Vagina (tissue), 2 donors: ENCODE data around the gene CELA3A. TPM values are rescaled to one million over a fixed set of nuclear protein-coding genes. Genes with fewer than 3 reads are reported as not detected.
"Not testable (repeated sequence)": the region's sequence is repeated elsewhere in the genome, so short reads cannot be mapped to it uniquely, and the experiment has no call there.

Experiments used
- DNase-seq, 2 donors: peaks; one replicate each; pipeline ENCODE4 v3.0.0-alpha.2; 2017; ENCODE audit errors: extremely low spot score in 2 of 2
- H3K27ac ChIP-seq: fragments of 200-600 bp; sonication (generic); one replicate; pipeline ENCODE4 v1.5.1; 2019
- H3K27me3 ChIP-seq: fragments of 200-600 bp; sonication (generic); one replicate; pipeline ENCODE4 v1.5.1; 2019
- H3K36me3 ChIP-seq, 2 donors: fragments of 200-600 bp; sonication (generic); one replicate each; pipeline ENCODE4 v1.5.1; 2017 to 2019
- H3K4me1 ChIP-seq: fragments of 200-600 bp; sonication (generic); one replicate; pipeline ENCODE4 v1.5.1; 2019
- H3K4me3 ChIP-seq, 2 donors: fragments of 200-600 bp; sonication (generic); 1 replicate in 1 of 2; 2 replicates in 1 of 2; pipeline ENCODE4 v1.5.1; 2016 to 2019
- H3K9me3 ChIP-seq: fragments of 200-600 bp; sonication (generic); one replicate; pipeline ENCODE4 v1.5.1; 2019
- intact Hi-C: fragments of 100-400 bp; cut with DNase I; formaldehyde crosslinking; loops from one replicate; pipeline ENCODE4 v1.15.1; 2023
- total RNA-seq: library from RNA; depleted of rRNA; stranded (reverse); fragments of >200 nt; gene quantifications from one replicate; pipeline ENCODE4 v1.2.3, GENCODE V29; 2016

CELA3A gene
- total RNA-seq, 1 donor from 2014 or later: not detected

DNA sequence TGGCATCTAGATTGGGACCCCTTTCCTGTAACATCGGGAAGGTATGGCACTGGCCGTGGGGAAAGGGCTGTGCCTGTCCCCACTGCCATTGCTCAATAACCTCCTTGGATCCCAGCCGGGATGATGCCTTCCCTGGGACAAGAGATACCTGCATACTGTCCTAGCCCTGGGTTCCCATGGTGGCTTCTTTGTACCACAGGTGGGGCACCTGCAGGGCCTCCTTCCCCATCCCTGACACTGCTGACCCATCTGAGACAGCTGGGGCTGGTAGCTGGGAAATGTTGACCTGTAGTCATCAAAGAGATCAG, 4.8 kb upstream of the CELA3A start:
- H3K9me3 ChIP-seq, intact Hi-C loops, H3K27ac ChIP-seq, H3K27me3 ChIP-seq, H3K36me3 ChIP-seq, H3K4me3 ChIP-seq, H3K4me1 ChIP-seq, DNase-seq: not testable (repeated sequence)

DNA sequence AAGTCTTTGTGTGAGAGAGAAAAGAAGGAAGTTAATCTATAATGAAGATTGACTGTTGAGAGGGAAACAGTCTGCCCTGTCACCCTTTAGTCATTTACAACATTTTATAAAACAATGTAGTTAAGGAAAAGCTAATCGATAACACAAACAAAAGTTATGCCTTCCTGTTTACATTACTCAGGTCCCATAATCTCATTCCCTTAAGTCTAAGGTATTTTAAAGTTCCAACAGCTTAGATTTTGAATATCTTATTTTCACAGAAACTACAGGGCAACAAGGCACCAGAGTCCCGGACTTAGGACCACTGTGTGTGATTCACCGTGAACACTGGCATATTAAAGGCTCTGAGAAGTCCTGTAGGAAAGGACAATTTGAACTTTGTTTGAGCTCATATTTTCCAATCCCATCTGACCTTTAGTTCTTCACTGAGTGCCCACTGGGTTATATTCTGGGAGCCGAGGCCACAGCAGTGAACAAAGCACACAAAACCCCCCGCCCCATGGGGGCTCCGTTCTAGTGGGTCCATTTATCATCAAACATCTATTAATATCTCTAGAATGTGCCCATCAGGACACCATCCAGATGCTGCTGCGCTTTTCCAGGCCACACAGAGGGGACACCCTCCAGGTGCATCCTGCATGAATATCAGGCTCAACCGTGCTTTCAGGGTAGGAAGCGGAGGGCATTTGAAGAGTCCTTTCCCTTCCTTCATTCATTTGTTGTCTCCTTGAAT, 3.4 kb upstream of the CELA3A start:
- intact Hi-C loops, H3K27ac ChIP-seq, H3K27me3 ChIP-seq, H3K9me3 ChIP-seq, H3K4me3 ChIP-seq, H3K36me3 ChIP-seq, H3K4me1 ChIP-seq, DNase-seq: not testable (repeated sequence)

DNA sequence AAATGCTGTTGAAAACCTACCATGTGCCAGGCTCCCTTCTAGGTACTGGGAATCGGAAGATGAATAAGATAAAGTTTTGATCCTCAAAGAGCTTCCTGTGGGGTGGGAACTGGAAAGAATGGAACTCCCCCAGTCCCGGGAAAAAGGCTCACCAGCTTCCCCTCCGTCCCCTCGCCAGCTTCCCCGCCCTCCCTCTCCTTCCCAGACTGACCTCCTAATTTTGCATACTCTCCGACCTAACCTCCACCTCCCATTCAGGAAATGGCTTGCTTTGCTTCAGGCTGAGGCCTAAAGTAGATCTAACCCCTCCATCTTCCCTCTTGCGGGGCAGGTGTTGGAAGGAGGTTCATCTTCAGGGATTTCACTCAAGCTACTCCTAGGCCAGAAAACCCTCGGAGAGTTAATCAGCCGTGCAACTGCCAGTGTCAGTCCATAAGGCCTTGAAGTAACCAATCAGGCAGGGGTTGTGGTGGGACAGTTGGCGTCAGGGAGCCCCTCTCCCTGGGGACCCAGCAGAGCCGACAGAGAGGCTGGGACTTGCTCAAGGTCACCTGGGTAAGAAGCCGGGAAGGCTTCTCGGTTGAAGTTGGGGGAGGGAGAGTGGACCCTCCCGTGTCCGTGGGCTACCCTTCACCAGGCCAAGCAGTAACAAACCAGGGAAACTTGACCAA, 2.7 kb upstream of the CELA3A start:
- H3K27ac ChIP-seq, intact Hi-C loops, H3K27me3 ChIP-seq, H3K4me3 ChIP-seq, H3K9me3 ChIP-seq, H3K4me1 ChIP-seq, H3K36me3 ChIP-seq, DNase-seq: not testable (repeated sequence)

DNA sequence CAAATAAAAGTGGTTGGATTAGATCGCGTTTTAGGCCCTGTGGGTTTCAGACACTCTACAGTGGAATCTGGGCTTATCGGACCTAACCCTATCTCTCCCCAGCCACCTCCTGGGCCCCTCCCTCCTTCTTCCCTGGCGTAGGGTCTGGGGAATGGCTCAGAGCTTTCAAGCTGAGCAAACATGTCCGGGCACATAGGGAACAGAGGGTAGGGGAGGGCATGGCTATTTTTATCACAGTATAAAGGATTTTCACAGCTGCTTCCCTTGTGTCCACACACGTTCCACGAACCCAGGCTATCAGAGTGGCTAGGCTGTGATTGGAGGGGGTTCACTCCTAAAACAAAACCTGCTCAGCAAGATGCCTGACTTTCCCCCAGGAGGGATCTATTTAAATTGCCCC, 1.8 kb upstream of the CELA3A start:
- H3K27me3 ChIP-seq, H3K9me3 ChIP-seq, H3K4me3 ChIP-seq, intact Hi-C loops, DNase-seq, H3K27ac ChIP-seq, H3K4me1 ChIP-seq, H3K36me3 ChIP-seq: not testable (repeated sequence)

DNA sequence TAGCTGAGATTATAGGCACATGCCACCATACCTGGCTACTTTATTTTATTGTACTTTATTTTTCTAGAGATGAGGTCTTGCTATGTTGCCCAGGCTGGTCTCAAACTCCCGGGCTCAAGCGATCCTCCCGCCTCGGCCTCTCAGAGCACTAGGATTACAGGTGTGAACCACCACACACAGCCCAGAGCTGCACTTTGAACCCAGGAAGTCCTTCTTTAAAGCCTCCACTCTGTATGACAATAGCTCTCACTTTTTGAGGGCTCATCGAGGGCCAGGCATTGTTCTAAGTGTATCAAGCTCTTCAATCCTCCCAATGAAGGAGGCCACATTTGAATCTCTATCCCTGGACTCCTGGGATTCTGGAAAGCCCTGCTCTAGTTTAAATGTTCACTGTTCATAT, 1.0 kb downstream of the CELA3A start:
- H3K4me1 ChIP-seq, H3K36me3 ChIP-seq, H3K4me3 ChIP-seq, DNase-seq, H3K27ac ChIP-seq, H3K9me3 ChIP-seq, intact Hi-C loops, H3K27me3 ChIP-seq: not testable (repeated sequence)

DNA sequence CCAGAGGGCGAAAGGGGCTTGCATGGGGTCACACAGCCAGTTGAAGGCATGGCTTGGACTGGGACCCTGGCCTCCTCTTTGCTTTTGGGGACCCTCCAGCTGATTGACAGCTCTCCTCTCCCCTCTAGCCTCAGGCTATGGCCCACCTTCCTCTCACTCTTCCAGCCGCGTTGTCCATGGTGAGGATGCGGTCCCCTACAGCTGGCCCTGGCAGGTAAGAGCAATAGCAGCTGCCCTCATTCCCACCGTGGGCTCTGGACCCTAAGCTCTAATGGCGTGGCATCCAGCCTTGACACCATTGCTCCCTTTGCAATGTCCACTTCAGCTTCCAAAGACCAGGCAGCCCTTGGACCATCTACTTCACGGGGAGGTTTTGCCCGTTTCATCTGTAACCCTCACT, 1.4 kb downstream of the CELA3A start:
- intact Hi-C loops: not testable (repeated sequence)

DNA sequence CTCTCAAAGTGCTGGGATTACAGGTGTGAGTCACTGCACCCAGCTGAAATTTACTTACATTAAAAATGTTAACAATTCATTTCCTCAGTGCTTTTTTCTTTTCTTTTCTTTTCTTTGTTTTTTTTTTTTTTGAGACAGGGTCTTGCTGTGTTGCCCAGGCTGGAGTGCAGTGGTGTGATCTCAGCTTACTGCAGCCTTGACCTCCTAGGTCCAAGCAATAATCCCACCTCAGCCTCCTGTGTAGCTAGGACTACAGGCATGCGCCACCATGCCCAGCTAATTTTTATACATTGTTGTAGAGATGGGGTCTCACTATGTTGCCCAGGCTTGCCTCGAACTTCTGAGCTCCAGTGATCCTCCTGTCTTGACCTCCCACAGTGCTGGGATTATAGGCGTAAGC, 2.5 kb downstream of the CELA3A start:
- intact Hi-C loops: not testable (repeated sequence)

More for the DNA sequence above, 1.4 kb downstream of the CELA3A start:
- not testable (repeated sequence) for H3K4me1 ChIP-seq, H3K4me3 ChIP-seq, DNase-seq, H3K9me3 ChIP-seq, H3K36me3 ChIP-seq, H3K27me3 ChIP-seq, H3K27ac ChIP-seq

DNA sequence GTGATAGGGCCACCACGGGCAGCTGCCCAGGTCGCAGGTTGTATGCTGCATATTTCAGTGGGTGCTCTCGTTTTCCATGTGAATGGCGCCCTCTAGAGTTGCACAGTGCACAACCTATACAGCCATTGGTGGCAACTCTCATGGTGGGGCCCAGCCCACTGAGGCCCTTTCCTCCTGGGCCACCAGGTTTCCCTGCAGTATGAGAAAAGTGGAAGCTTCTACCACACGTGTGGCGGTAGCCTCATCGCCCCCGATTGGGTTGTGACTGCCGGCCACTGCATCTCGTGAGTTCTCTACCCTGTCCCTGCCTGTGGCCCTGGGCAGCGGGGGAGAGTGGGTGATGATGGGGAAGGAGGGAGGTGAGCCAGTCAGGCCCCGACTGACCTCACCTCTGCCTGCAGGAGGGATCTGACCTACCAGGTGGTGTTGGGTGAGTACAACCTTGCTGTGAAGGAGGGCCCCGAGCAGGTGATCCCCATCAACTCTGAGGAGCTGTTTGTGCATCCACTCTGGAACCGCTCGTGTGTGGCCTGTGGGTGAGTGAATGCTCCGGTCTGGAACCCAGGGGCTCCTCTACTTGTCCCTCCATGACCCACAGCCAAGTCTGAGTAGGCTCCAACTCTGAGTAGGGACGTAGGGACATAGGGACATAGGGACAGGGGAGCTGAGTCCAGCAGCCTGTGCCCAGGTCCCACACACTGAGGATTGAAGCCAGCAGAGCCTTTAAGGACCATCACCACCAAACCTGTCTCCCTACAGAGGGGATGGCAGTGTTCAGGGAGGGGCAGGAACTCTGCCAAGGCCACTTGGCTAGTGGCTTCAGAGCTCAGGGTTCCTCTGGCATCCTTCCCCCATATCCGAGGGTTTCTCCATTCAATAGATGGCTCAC, 4.0 kb downstream of the CELA3A start:
- not testable (repeated sequence) for H3K4me1 ChIP-seq, H3K36me3 ChIP-seq, H3K27me3 ChIP-seq, DNase-seq, H3K4me3 ChIP-seq, H3K9me3 ChIP-seq, H3K27ac ChIP-seq
- intact Hi-C loops: loop anchor here (5.0 kb wide), 1 partner anchor 1923 kb away; no protein-coding TSS in a partner anchor

More for the DNA sequence above, 2.5 kb downstream of the CELA3A start:
- not testable (repeated sequence) for H3K36me3 ChIP-seq, H3K27ac ChIP-seq, DNase-seq, H3K9me3 ChIP-seq, H3K4me3 ChIP-seq, H3K27me3 ChIP-seq, H3K4me1 ChIP-seq

DNA sequence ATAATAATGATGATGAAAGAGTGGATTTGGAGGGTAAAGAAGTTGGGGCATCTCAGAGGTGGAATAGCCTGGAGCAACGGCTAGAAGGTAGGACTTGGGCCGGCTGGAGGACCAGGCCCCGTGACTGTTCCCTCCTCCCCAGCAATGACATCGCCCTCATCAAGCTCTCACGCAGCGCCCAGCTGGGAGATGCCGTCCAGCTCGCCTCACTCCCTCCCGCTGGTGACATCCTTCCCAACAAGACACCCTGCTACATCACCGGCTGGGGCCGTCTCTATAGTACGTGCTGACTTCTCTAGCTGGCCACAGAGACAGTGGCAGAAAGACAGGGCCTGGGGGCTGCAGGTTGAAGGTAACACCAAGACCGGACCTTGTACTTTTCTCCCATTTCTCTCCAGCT, 5.3 kb downstream of the CELA3A start:
- intact Hi-C loops: loop anchor here (5.0 kb wide), 1 partner anchor 1924 kb away; no protein-coding TSS in a partner anchor
- H3K4me3 ChIP-seq, H3K9me3 ChIP-seq, H3K27ac ChIP-seq, H3K27me3 ChIP-seq, DNase-seq, H3K36me3 ChIP-seq, H3K4me1 ChIP-seq: not testable (repeated sequence)

DNA sequence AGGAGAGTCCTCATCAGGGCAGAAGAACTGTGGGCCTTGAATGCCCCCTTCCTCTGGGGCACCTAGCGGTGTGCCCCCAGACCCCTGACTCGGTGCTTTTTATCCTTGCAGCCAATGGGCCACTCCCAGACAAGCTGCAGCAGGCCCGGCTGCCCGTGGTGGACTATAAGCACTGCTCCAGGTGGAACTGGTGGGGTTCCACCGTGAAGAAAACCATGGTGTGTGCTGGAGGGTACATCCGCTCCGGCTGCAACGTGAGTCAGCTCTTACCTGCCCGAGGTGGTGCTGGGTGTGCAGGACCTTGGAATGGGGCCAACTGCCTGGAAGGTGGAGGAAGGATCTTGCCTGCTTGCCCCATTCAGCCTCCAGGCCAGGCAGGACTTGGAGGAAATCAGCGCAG, 5.8 kb downstream of the CELA3A start:
- not testable (repeated sequence) for H3K4me1 ChIP-seq, H3K9me3 ChIP-seq, H3K4me3 ChIP-seq, DNase-seq, H3K27me3 ChIP-seq, H3K36me3 ChIP-seq, H3K27ac ChIP-seq
- intact Hi-C loops: loop anchor here (5.0 kb wide), 1 partner anchor 1925 kb away; no protein-coding TSS in a partner anchor

DNA sequence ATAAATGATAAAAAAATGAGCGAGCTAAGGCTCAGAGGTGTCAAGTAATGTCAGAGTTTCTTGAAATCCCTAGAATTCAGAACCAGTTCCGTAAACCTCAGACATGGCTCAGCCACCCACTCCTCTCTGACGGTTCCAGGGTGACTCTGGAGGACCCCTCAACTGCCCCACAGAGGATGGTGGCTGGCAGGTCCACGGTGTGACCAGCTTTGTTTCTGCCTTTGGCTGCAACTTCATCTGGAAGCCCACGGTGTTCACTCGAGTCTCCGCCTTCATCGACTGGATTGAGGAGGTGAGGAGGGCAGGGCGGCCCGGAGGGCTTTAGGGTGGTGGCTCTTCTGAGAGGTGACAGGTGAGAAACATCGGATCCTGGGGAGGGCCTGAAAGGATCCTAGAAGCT, 8.1 kb downstream of the CELA3A start:
- not testable (repeated sequence) for H3K9me3 ChIP-seq, H3K4me3 ChIP-seq, H3K27me3 ChIP-seq, H3K27ac ChIP-seq, DNase-seq, H3K36me3 ChIP-seq, H3K4me1 ChIP-seq
- intact Hi-C loops: loop anchor here (5.0 kb wide), 1 partner anchor 1927 kb away; no protein-coding TSS in a partner anchor

DNA sequence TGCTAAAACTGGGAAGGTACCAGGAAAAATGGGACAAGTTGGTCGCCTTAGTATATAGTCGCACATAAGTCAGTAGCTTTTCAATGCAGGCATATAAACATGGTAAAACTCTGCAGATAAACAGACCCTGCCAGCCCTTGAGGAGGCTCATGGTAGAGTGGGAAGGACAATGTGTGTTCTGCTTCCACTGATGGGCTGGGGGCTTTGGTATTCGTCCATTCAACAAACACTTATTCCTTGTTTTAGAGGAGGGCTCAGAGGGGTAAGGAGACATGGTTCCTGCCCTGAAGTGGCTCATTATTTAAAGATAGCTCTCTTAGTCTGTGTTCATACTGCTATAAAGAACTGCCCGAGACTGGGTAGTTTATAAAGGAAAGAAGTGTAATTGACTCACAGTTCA, 11.3 kb downstream of the CELA3A start:
- intact Hi-C loops, H3K4me3 ChIP-seq, H3K4me1 ChIP-seq, DNase-seq, H3K27me3 ChIP-seq, H3K9me3 ChIP-seq, H3K36me3 ChIP-seq, H3K27ac ChIP-seq: not testable (repeated sequence)

DNA sequence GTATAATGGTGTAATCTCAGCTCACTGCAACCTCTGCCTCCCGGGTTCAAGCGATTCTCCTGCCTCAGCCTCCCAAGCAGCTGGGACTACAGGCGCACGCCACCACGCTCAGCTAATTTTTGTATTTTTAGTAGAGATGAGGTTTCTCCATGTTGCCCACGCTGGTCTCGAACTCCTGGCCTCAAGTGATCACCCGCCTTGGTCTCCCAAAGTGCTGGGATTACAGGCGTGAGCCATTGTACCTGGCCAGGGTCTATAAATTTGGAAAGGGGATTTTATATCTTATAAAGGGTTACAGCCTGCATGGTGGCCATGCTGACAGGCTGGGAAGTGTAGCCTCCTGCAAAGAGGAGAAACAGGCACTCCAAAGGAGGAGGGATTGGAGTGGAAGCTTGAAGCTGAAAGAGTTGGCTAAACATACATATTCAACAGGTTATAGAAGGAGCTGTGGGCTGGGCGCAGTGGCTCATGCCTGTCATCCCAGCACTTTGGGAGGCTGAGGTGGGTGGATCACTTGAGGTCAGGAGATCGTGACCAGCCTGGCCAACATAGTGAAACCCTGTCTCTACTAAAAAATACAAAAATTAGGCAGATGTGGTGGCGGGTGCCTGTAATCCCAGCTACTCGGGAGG, 13.2 kb downstream of the CELA3A start:
- intact Hi-C loops: not testable (repeated sequence)

More for the DNA sequence above, 13.2 kb downstream of the CELA3A start:
- H3K4me1 ChIP-seq, H3K4me3 ChIP-seq, H3K27ac ChIP-seq, H3K27me3 ChIP-seq, H3K36me3 ChIP-seq, DNase-seq, H3K9me3 ChIP-seq: not testable (repeated sequence)
